ENCODE measurements around the gene ATAD3B. TPM values are rescaled to one million over a fixed set of nuclear protein-coding genes. Genes with fewer than 3 reads are reported as not detected.
A peak's percentile ranks its signal among the peaks of the same experiment; 100 is the strongest.

ATAD3B gene
- total and polyA plus RNA-seq, 2 of the 13 experiments (the other 11 are each of a cell fraction or from before 2014, with no cell fraction given): 9.6 to 31.1 TPM

GRCh38 chr1:1435106-1435903, 36.3 kb upstream of the ATAD3B start, which contains the start of gene VWA1 (continued):
- TF ChIP-seq, protein P1, sequence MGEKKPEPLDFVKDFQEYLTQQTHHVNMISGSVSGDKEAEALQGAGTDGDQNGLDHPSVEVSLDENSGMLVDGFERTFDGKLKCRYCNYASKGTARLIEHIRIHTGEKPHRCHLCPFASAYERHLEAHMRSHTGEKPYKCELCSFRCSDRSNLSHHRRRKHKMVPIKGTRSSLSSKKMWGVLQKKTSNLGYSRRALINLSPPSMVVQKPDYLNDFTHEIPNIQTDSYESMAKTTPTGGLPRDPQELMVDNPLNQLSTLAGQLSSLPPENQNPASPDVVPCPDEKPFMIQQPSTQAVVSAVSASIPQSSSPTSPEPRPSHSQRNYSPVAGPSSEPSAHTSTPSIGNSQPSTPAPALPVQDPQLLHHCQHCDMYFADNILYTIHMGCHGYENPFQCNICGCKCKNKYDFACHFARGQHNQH (CRISPR knock-in tag; IDR thresholded peaks at IDR 0.05): 0 out of 2 replicates have a peak, but pooled peaks have one; percentile 15
- TF ChIP-seq KAT2B (IDR thresholded peaks at IDR 0.05; ENCODE audit: borderline replicate concordance, low read depth, low read length) (no peak), ZNF256 (CRISPR knock-in tag; conservative IDR thresholded peaks at IDR 0.05) (no peak), NONO (IDR thresholded peaks at IDR 0.05) (no peak), NONO (CRISPR knock-in tag; conservative IDR thresholded peaks at IDR 0.05) (0 out of 2 replicates have a peak, but pooled peaks have one; percentile 27), HNF4G (IDR thresholded peaks at IDR 0.05; ENCODE audit: borderline replicate concordance, low read depth, low read length) (no peak), HNF4G (CRISPR knock-in tag; IDR thresholded peaks at IDR 0.05; ENCODE audit: borderline replicate concordance, low read depth) (no peak)

DNA sequence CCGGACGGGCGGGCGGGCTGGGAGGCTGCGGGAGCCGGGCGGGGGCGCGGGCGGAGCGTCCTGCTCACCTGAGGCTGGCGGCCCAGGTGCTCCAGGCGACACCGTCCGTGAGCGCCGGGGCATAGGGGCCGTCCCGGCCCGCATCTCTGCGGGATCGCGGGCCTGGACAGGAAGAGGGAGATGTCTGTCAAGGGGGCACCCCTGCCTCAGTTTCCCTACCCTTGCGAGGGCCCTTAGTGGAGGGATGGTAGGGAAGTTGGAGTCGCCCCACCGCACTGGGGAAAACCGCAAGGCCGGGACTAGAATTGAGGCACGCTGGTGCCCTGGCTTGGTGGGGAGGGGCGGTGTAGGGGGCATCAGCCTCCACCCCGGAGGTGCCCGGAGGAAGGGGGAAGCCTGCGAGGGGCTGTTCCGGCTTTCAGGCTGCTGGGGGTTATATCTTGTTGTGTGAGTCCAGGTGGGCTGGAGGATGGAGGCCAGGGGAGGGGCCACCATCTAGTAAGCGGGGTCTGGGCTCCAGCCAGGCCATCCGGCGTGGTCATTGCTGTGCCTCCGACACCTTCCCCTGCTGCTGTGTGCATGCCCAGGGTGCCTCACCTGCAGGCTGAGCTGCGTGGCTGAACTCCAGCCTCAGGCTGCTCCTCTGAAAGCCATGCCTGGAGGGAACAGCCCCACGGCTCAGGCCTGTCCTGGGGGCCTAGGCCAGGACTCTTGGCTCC, 35.5 kb upstream of the ATAD3B start:
- BruUV-seq (replicated peaks): no TSS peak
- FAIRE-seq: no peak
- TF ChIP-seq ZNF574 (CRISPR knock-in tag; IDR thresholded peaks at IDR 0.05) (no peak), ZIK1 (CRISPR knock-in tag; IDR thresholded peaks at IDR 0.05; ENCODE audit: borderline replicate concordance, low read depth) (no peak), ZNF704 (CRISPR knock-in tag; IDR thresholded peaks at IDR 0.05; ENCODE audit: borderline replicate concordance) (0 out of 2 replicates have a peak, but pooled peaks have one; percentile 12), E2F5 (CRISPR knock-in tag; conservative IDR thresholded peaks at IDR 0.05) (0 out of 2 replicates have a peak, but pooled peaks have one; percentile 6), SAP130 (CRISPR knock-in tag; IDR thresholded peaks at IDR 0.05; ENCODE audit: low read depth) (peak; percentile 33; the same call in 1 of the 2 replicates), ISX (CRISPR knock-in tag; conservative IDR thresholded peaks at IDR 0.05) (no peak), ARHGAP35 (CRISPR knock-in tag; IDR thresholded peaks at IDR 0.05; ENCODE audit: borderline replicate concordance) (no peak)

More for the DNA sequence above, 35.5 kb upstream of the ATAD3B start:
- H3K4me1 ChIP-seq (ENCODE audit: insufficient read depth, low read length): peaks cover 58% of the 10 kb centered on the region
- CTCF ChIA-PET (ENCODE audit: low intra/inter-chr PET ratio, low total read pairs): no interaction called here
- no peaks in the 10 kb centered on the region for H3K9me3 ChIP-seq (ENCODE audit: low read length)
- DNase-seq (ENCODE audit: low spot score) (no peak), ATAC-seq (no peak)
- no peaks in the 10 kb centered on the region for H3K27me3 ChIP-seq (ENCODE audit: control insufficient read depth in 1 of 2, insufficient read depth in 2 of 2, low read length in 2 of 2)
- peak overlapping the region; percentile 74 for H3K9ac ChIP-seq (ENCODE audit: insufficient read depth, low read depth, low read length)
- H3K4me2 ChIP-seq (ENCODE audit: low read depth, low read length): peak overlapping the region; percentile 94
- POLR2A ChIA-PET: interaction anchor here (3.5 to 11.0 kb wide), 3 partner anchors 10 to 32 kb away, joined by 20 to 355 read pairs (median 35); partner anchors contain the start of genes ANKRD65, CCNL2 and MRPL20
- peaks cover 0 to 2% of the 10 kb centered on the region in 2 experiments; a peak in 1 of 5 replicates for H3K36me3 ChIP-seq (replicated peaks in 1 of 2; ENCODE audit: control insufficient read depth in 1 of 2, insufficient read depth in 2 of 2, low read length in 2 of 2)
- intact Hi-C loops (cut with micrococcal nuclease; ENCODE audit: unreplicated experiment): no loop called here
- H3K27ac ChIP-seq (ENCODE audit: extremely low read length, insufficient read depth, low read length): peak overlapping the region; percentile 20
- 0% methylated on average over 4 of the region's 40 CpGs for WGBS (ENCODE audit: low lambda C conversion rate)
- in situ Hi-C loops (cut with HindIII; ENCODE audit: extremely low pct_ligation_motif_present, low pct_unique_long_range_greater_than_20kb): loop anchor here (5.0 kb wide), 1 partner anchor 34 kb away; no protein-coding TSS in a partner anchor
- H4K20me1 ChIP-seq (ENCODE audit: insufficient read depth, low read length): no peaks in the 10 kb centered on the region
- peak overlapping the region; percentile 72 to 88 (median 84) for H3K4me3 ChIP-seq (replicated peaks in 1 of 3; ENCODE audit: insufficient read depth in 1 of 3, low read depth in 2 of 3, low read length in 3 of 3)
- H3K79me2 ChIP-seq (ENCODE audit: insufficient read depth, low read length): peaks cover 31% of the 10 kb centered on the region
- no peak overlapping the region for H2AFZ ChIP-seq (ENCODE audit: low read length)
